Measurements from ENCODE around the gene OR52E4. TPM values are rescaled to one million over a fixed set of nuclear protein-coding genes. Genes with fewer than 3 reads are reported as not detected.
A peak's percentile ranks its signal among the peaks of the same experiment; 100 is the strongest.

Gene OR52E4
- total and polyA plus RNA-seq, 4 experiments from 2014 or later = not detected

GRCh38 chr11:5891216-5891800 lies 10.9 kb downstream of the OR52E4 start:
- Mint-ChIP-seq H3K36me3 (no peaks in the 10 kb centered on the region), H3K9me3 (peaks cover 0 to 1% (median 0%) of the 10 kb centered on the region in 8 donors), H3K27me3 (peaks cover 0 to 10% of the 10 kb centered on the region in 2 donors), H3K4me1 (no peaks in the 10 kb centered on the region), H3K27ac (no peak overlapping the region), H3K4me3 (no peak overlapping the region)
- intact Hi-C loops (cut with micrococcal nuclease) = loop anchor here (1.0 to 10.0 kb wide), 5 partner anchors 287 to 1705 kb away; partner anchors contain the start of gene OR51D1
- CTCF ChIA-PET (ENCODE audit: partially characterized antibody) = interaction anchor here (0.7 to 1.6 kb wide), 10 partner anchors 9 to 1705 kb away, joined by 3 to 5 read pairs (median 4); partner anchors contain the start of gene OR51D1
- POLR2A ChIA-PET (ENCODE audit: partially characterized antibody) = no interaction called here
- H3K27ac ChIP-seq (ENCODE audit: low read depth, low read length) = no peak overlapping the region
- H3K4me3 ChIP-seq (ENCODE audit: low read length in 2 of 2) = no peak overlapping the region
- no peaks in the 10 kb centered on the region for H3K9me3 ChIP-seq (ENCODE audit: control insufficient read depth in 1 of 2, low read length in 2 of 2)
- H3K4me1 ChIP-seq (ENCODE audit: insufficient read depth, low read length) = no peaks in the 10 kb centered on the region
- H3K27me3 ChIP-seq (ENCODE audit: insufficient read depth, low read length) = no peaks in the 10 kb centered on the region
- peak in 3 of 5 donors; percentile 1 to 4 (median 2) for DNase-seq
- no peaks in the 10 kb centered on the region for H3K36me3 ChIP-seq (ENCODE audit: insufficient read depth, low read length)

DNA sequence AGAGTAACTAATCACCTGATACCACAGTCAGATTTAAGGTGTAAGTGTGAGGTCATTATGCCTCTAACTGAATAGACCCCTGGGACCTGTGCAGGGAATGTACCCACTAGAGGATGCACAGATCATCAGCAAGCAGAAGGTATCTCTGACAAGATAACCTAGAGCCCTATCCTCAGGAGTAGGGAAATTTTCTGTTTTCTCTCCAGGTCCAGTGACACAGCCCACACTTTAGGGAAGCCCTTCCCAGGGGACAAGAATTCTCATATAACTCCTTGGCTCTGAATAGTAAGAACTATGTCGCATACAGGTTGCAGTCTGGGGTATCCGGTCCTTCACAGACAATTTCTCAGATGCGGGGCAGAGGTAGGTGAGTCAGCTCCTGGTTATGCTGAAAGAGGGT lies 12.5 kb downstream of the OR52E4 start, which contains the start of gene OR52E5:
OR52E5 (plus strand) TSS at position 301 of the 400 bp plus-strand sequence. CDS start 7,569 bp downstream, outside the sequence.
- intact Hi-C loops (cut with micrococcal nuclease) = loop anchor here (10.0 kb wide), 2 partner anchors 288 to 418 kb away; no protein-coding TSS in a partner anchor
- CTCF ChIA-PET (ENCODE audit: partially characterized antibody) = no interaction called here
- Mint-ChIP-seq H3K27ac (no peak within 1 kb of the TSS), H3K9me3 (no peaks in the 10 kb centered on the region), H3K27me3 (peaks cover 0 to 7% of the 10 kb centered on the region in 2 donors), H3K36me3 (no peaks in the 10 kb centered on the region), H3K4me3 (no peak within 1 kb of the TSS), H3K4me1 (no peaks in the 10 kb centered on the region)
- Histone ChIP-seq H3K27me3 (ENCODE audit: insufficient read depth, low read length) (no peaks in the 10 kb centered on the region), H3K4me3 (ENCODE audit: low read length in 2 of 2) (no peak within 1 kb of the TSS), H3K27ac (ENCODE audit: low read depth, low read length) (no peak within 1 kb of the TSS), H3K9me3 (ENCODE audit: control insufficient read depth in 1 of 2, low read length in 2 of 2) (no peaks in the 10 kb centered on the region), H3K36me3 (ENCODE audit: insufficient read depth, low read length) (no peaks in the 10 kb centered on the region), H3K4me1 (ENCODE audit: insufficient read depth, low read length) (no peaks in the 10 kb centered on the region)
- no peak for DNase-seq
- POLR2A ChIA-PET (ENCODE audit: partially characterized antibody) = no interaction called here

DNA sequence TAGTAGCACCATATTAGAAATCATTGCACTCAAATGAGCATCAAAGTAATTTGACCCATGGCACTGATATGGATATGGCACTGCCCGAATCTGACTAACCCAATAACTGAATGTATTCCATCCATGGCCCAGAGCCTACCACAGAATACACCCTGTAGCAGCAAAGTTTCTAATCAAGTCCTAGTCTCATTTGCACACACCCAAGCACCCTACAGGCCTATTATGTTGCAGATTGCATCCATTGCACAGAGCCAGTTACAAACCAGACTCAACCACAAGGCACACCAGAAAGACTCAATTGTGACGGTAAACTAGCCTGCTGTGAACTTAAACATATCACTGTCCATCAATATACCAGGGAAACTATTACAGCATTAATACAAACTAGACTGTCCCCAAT lies 19.1 kb downstream of the OR52E4 start:
- intact Hi-C loops (cut with micrococcal nuclease) = loop anchor here (10.0 kb wide), 2 partner anchors 295 to 425 kb away; no protein-coding TSS in a partner anchor
- DNase-seq = no peak
- H3K27ac Mint-ChIP-seq = no peak overlapping the region
- no peaks in the 10 kb centered on the region for H3K36me3 Mint-ChIP-seq
- no peaks in the 10 kb centered on the region for H3K9me3 Mint-ChIP-seq
- ChIA-PET POLR2A (ENCODE audit: partially characterized antibody) (no interaction called here), CTCF (ENCODE audit: partially characterized antibody) (no interaction called here)
- no peaks in the 10 kb centered on the region for H3K4me1 Mint-ChIP-seq
- no peaks in the 10 kb centered on the region for H3K4me1 ChIP-seq (ENCODE audit: insufficient read depth, low read length)
- H3K27ac ChIP-seq (ENCODE audit: low read depth, low read length) = no peak overlapping the region
- peaks cover 0 to 7% of the 10 kb centered on the region in 2 donors for H3K27me3 Mint-ChIP-seq
- H3K4me3 Mint-ChIP-seq = no peak overlapping the region
- no peaks in the 10 kb centered on the region for H3K9me3 ChIP-seq (ENCODE audit: control insufficient read depth in 1 of 2, low read length in 2 of 2)
- H3K27me3 ChIP-seq (ENCODE audit: insufficient read depth, low read length) = no peaks in the 10 kb centered on the region
- no peak overlapping the region for H3K4me3 ChIP-seq (ENCODE audit: low read length in 2 of 2)
- H3K36me3 ChIP-seq (ENCODE audit: insufficient read depth, low read length) = no peaks in the 10 kb centered on the region

DNA sequence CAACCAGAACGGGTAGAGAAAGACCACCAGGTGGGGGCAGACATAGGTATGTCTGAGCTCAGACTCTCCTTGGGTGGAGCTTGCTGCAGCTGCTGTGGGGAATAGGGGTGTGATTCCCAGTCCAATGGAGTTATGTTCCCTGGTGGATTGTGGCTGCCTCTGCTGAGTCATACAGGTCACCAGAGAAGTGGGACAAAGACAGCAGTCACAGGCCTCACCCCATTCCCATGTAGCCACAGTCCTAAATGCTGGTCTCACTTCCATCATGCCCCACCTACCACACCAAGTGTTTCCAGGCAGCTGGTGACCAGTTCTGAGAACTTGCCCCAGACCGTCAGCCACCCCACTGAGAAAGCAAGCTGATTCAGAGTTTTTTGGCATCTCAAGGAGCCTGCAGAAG lies 30.1 kb downstream of the OR52E4 start:
- H3K36me3 ChIP-seq (ENCODE audit: insufficient read depth, low read length) = no peaks in the 10 kb centered on the region
- ChIA-PET CTCF (ENCODE audit: partially characterized antibody) (no interaction called here), POLR2A (ENCODE audit: partially characterized antibody) (no interaction called here)
- Mint-ChIP-seq H3K4me3 (no peak overlapping the region), H3K36me3 (peaks cover 0 to 3% of the 10 kb centered on the region in 2 donors), H3K27me3 (peaks cover 10 to 12% of the 10 kb centered on the region in 2 donors), H3K4me1 (no peaks in the 10 kb centered on the region), H3K9me3 (peaks cover 0 to 12% (median 5%) of the 10 kb centered on the region in 8 donors), H3K27ac (no peak overlapping the region)
- H3K27me3 ChIP-seq (ENCODE audit: insufficient read depth, low read length) = no peaks in the 10 kb centered on the region
- no peaks in the 10 kb centered on the region for H3K4me1 ChIP-seq (ENCODE audit: insufficient read depth, low read length)
- H3K9me3 ChIP-seq (ENCODE audit: control insufficient read depth in 1 of 2, low read length in 2 of 2) = no peaks in the 10 kb centered on the region
- DNase-seq = no peak
- no peak overlapping the region for H3K4me3 ChIP-seq (ENCODE audit: low read length in 2 of 2)
- H3K27ac ChIP-seq (ENCODE audit: low read depth, low read length) = no peak overlapping the region
- intact Hi-C loops (cut with micrococcal nuclease) = no loop called here

DNA sequence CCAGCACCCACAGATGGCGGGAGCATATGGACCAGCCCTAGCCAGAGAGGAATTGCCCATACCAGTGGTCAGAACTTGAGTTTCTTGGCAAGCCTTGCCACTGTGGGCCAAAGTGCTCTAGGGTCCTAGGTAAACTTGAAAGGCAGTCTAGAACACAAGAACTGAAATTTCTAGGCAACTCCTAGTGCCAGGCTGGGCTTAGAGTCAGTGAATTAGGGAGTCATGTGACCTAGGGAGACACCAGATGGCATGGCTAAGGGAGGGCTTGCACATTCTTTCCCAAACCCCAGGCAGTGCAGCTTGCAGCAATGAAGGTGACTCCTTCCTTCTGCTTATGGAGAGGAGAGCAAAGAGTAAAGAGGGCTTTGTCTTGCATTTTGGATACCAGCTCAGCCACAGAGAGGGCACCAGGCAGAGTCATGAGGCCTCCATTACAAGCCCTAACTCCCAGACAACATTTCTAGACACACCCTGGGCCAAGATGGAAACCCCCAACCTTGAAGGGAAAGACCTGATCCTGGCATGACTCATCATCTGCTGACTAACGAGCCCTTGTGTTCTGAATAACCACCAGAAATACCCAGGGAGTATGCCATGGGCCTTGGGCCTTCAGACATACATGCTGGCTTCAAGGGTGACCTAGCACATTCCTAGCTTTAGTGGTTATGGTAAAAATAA lies 42.5 kb downstream of the OR52E4 start:
- H3K27ac Mint-ChIP-seq = no peak overlapping the region
- Histone ChIP-seq H3K36me3 (ENCODE audit: insufficient read depth, low read length) (no peaks in the 10 kb centered on the region), H3K4me1 (ENCODE audit: insufficient read depth, low read length) (no peaks in the 10 kb centered on the region), H3K9me3 (ENCODE audit: control insufficient read depth in 1 of 2, low read length in 2 of 2) (no peaks in the 10 kb centered on the region), H3K27ac (ENCODE audit: low read depth, low read length) (no peak overlapping the region), H3K27me3 (ENCODE audit: insufficient read depth, low read length) (no peaks in the 10 kb centered on the region), H3K4me3 (ENCODE audit: low read length in 2 of 2) (no peak overlapping the region)
- intact Hi-C loops (cut with micrococcal nuclease) = no loop called here
- no peaks in the 10 kb centered on the region for H3K27me3 Mint-ChIP-seq
- CTCF ChIA-PET (ENCODE audit: partially characterized antibody) = no interaction called here
- POLR2A ChIA-PET (ENCODE audit: partially characterized antibody) = no interaction called here
- no peak overlapping the region for H3K4me3 Mint-ChIP-seq
- H3K4me1 Mint-ChIP-seq = no peaks in the 10 kb centered on the region
- DNase-seq = no peak
- no peaks in the 10 kb centered on the region for H3K36me3 Mint-ChIP-seq
- H3K9me3 Mint-ChIP-seq = peaks cover 3 to 27% (median 14%) of the 10 kb centered on the region in 8 donors

- no peaks in the 10 kb centered on the region for H3K4me1 ChIP-seq (ENCODE audit: insufficient read depth, low read length)
- peaks cover 6 to 28% (median 14%) of the 10 kb centered on the region in 8 donors for H3K9me3 Mint-ChIP-seq
- H3K27ac Mint-ChIP-seq = no peak overlapping the region
- H3K27me3 ChIP-seq (ENCODE audit: insufficient read depth, low read length) = no peaks in the 10 kb centered on the region
- no peaks in the 10 kb centered on the region for H3K36me3 Mint-ChIP-seq
- no peak overlapping the region for H3K27ac ChIP-seq (ENCODE audit: low read depth, low read length)
- H3K4me1 Mint-ChIP-seq = no peaks in the 10 kb centered on the region
- no peaks in the 10 kb centered on the region for H3K9me3 ChIP-seq (ENCODE audit: control insufficient read depth in 1 of 2, low read length in 2 of 2)
- no peaks in the 10 kb centered on the region for H3K36me3 ChIP-seq (ENCODE audit: insufficient read depth, low read length)
- DNase-seq = no peak
- ChIA-PET CTCF (ENCODE audit: partially characterized antibody) (no interaction called here), POLR2A (ENCODE audit: partially characterized antibody) (no interaction called here)
- H3K27me3 Mint-ChIP-seq = no peaks in the 10 kb centered on the region
- H3K4me3 ChIP-seq (ENCODE audit: low read length in 2 of 2) = no peak overlapping the region
- intact Hi-C loops (cut with micrococcal nuclease) = no loop called here
- H3K4me3 Mint-ChIP-seq = no peak overlapping the region
Measured at GRCh38 chr11:5923427-5923776, 43.0 kb downstream of the OR52E4 start.

DNA sequence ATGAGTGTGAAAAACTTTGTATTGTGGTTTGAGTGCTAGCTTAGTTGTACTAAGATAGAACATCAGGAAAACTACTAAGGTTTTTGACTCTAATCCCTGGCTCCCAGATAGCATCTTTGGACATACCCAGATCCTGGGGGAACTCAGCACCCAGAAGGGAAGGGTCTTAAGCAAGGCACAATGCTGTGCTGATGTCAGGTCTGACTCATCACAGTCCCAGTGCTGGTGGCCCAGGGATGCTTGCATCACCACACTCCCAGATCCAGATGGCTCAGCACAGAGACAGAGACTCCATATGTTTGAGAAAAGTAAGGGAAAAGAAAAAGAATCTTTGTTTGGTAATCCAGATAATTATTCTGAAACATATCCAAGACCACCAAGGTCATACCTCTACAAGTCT lies 43.4 kb downstream of the OR52E4 start:
- no peaks in the 10 kb centered on the region for H3K36me3 Mint-ChIP-seq
- CTCF ChIA-PET (ENCODE audit: partially characterized antibody) = no interaction called here
- Histone ChIP-seq H3K4me3 (ENCODE audit: low read length in 2 of 2) (no peak overlapping the region), H3K27ac (ENCODE audit: low read depth, low read length) (no peak overlapping the region), H3K9me3 (ENCODE audit: control insufficient read depth in 1 of 2, low read length in 2 of 2) (no peaks in the 10 kb centered on the region), H3K4me1 (ENCODE audit: insufficient read depth, low read length) (no peaks in the 10 kb centered on the region), H3K27me3 (ENCODE audit: insufficient read depth, low read length) (no peaks in the 10 kb centered on the region), H3K36me3 (ENCODE audit: insufficient read depth, low read length) (no peaks in the 10 kb centered on the region)
- H3K4me1 Mint-ChIP-seq = no peaks in the 10 kb centered on the region
- no peak overlapping the region for H3K27ac Mint-ChIP-seq
- no peak for DNase-seq
- H3K4me3 Mint-ChIP-seq = no peak overlapping the region
- intact Hi-C loops (cut with micrococcal nuclease) = no loop called here
- POLR2A ChIA-PET (ENCODE audit: partially characterized antibody) = no interaction called here
- H3K27me3 Mint-ChIP-seq = no peaks in the 10 kb centered on the region
- H3K9me3 Mint-ChIP-seq = peaks cover 5 to 29% (median 15%) of the 10 kb centered on the region in 8 donors

Measured in CD4-positive, alpha-beta memory T cell (primary cell).